GM18526 (cell line): ENCODE results near the gene LAPTM5.

Experiments used
- POLR2A ChIP-seq: IDR thresholded peaks from 3 replicates; pipeline ENCODE4 v1.6.1; 2011; ENCODE audit not compliant: insufficient read length; ENCODE audit errors: extremely low read depth

LAPTM5 gene

DNA sequence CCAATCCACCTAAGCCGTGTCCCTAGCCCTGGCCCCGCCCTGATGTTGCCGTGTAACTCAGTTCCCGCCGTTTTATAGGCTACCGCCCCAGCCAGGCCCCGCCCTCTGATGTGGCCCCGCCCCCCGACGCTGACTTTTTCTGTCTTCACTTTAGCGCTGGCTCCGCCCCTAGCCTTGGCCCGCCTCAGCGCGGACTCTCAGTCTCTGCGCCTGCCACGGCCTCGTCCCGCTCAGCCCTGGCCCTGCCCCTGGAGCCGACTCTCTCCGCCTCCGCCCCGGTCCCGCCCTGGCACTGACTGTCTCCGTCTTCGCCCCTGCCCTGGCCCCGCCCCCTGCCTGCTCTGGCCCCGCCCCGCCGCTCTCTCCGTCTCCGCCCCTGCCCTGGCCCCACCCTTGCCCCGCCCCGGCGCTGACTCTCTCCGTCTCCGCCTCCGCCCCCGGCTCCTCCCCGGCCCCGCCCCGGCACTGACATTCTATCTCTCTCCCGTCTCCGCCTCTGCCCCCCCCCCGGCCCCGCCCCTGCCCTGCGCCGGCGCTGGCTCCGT lies 39.4 kb downstream of the LAPTM5 start:
- no peak for TF ChIP-seq POLR2A

DNA sequence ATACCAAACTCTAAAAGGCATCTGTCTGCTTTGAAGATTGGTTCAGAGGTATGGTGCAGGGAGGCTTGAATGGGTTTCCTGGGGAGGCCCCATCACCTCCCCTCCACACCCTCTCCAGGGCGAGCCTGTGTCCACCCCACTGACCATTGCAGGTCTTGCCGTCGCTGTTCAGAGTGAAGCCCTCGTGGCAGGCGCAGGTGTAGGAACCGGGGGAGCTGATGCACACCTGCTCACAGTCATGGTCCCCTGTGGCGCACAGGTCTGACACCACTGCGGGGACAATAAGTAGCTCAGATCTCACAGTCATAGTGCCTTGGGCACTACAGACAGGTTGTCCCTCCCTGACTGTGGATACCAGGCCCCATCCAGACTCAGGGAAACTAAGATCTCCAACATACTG lies 40.9 kb downstream of the LAPTM5 start:
- no peak for TF ChIP-seq POLR2A

DNA sequence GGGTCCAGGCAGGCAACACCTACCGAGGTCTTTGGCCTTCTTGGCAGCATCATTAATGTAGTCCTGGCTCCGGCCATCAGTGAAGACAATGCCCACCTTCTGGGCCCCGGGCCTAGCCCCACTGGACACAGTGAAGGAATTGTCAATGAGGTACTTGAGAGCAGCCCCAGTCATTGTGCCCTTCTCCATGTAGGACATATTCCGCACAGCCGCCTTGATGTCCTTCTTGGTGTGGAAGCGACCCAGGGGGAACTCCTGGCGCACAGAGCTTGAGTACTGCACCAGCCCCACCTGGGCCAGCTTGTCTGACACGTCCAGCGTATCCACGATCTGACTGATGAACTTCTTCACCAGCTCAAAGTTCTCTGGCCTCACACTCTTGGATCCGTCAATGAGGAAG lies 41.7 kb downstream of the LAPTM5 start:
- no peak for TF ChIP-seq POLR2A

DNA sequence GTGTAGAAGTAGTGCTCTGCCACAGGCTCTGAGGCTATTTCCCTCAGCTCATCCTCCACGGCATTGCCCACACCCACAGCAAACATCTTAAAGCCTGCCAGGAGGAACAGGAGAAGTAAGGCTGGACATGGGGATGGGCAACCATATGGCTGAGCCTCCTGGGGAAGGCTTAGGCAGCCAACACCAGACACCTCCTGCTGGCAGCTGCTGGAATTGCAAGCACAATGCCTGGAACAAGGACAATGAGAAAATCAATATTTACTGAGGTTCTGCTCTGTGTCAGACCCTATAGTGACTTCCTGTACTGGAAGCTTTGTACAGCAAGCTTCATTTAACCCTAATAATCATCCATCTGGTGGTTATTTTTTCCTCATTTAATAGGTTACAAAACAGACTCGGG lies 42.4 kb downstream of the LAPTM5 start:
- no peak for TF ChIP-seq POLR2A

DNA sequence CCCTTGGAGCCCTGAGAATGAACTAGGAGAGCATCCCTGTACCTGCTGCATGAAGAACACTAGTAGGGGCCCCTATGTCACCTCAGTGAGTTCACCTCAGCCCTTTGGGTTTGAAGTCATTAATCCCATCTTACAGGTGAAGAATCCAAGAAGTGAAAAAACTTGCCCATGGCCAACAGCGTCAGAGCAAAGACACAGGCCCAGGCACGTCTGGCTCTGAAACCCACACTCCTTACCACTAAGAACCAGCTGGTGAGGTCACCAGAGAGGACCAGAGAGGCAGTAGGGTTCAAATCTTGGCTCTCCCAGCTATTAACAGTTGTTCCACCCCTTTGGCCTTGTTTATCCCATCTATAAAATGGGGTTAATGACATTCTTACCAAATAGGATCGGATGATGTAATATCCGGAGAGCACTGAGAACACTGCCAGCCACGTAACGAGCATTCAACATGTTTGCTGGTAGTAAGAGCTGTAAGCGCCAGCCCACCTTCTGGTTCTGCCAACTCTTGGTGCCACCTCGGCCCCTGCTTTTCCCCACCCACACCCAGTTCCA lies 43.0 kb downstream of the LAPTM5 start:
- no peak for TF ChIP-seq POLR2A

DNA sequence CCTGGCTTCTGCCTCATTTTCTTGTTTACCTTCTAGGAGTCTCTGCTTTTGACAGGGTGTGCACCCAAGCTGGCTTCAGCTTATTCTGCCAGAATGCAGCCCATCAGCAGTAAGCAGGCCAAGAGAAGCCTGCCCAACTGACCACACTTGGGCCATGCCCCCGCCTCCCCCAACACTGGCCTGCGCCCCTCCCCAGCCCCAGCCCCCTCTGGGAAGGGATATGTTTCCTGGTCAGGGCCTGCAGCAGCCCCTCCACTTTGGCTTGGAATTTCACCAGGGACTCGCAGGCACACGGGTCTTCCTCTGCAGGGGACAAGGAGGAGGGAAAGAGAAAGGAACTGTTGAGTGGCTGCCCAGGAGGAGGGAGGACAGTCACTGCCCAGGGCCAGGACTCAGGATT lies 43.5 kb downstream of the LAPTM5 start:
- no peak for TF ChIP-seq POLR2A

DNA sequence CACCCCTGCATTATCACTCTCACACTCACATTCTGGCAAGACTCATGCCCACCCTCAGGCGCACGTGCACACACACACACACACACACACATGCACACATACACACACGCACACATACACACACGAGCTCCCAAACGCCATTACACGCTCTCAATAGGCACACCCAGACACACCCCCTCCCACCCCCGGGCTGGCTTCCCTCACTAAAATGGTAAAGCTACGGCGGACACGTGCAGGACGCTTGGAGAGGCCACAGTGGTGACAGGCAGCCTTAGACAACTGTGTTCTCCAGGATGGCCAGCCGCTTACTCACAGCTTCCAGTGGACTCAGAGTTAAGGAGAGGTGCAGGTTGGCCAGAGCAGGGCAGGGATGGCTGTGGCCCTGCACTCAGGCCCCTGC lies 44.3 kb downstream of the LAPTM5 start:
- no peak for TF ChIP-seq POLR2A

DNA sequence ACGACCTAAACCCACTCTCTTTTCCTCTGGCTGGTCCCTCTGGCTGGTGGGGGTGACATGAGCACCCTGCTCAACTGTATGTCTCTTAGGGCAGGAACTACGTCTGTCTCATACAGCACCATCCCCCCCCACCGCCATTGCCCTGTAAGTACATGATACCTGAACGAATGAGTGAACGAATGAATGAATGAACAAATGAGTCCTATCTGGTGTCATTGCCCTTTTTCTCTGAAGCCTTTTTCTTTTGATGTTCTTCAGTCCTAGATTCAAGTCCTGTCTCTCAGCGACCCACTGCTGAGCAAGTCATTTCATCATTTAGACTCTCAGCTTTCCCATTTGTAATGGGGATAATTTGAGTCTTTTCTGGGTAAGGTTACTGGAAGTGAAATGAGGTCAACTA lies 45.0 kb downstream of the LAPTM5 start:
- no peak for TF ChIP-seq POLR2A

DNA sequence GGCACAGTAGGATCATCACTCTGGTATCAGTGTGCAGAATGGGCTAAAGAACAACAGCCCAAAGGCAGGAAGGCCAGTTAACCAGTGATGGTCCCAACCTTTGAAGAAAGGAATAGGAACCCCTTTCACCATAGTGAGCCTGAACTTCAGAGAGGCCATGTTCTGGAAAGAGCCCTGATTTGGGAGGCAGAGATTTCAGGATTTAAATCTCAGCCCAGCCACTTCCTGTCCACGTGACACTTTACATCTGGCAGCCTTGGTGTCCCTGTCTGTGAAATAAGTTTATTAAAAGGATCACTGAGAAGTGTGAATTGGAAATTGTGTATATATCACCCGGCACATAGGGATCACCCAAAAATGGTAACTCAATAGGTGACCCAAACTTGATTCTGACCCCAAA lies 47.2 kb downstream of the LAPTM5 start:
- no peak for TF ChIP-seq POLR2A

DNA sequence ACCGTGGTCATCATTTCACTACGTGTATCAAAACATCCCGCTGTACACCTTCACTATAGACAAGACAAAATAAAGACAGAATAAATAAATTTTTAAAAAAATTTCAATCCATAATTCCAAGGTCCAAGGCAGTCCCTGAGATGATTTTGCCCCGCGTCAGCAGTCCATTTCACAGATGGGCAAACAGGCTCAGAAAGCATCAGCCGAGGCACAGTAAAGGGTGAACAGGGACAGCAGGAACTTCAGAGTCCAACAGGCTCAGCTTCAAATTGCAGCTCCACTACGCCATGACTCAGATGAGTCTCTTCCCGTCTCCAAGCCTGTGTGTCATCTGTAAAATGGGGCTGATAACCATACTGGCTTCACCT lies 49.2 kb downstream of the LAPTM5 start:
- no peak for TF ChIP-seq POLR2A

DNA sequence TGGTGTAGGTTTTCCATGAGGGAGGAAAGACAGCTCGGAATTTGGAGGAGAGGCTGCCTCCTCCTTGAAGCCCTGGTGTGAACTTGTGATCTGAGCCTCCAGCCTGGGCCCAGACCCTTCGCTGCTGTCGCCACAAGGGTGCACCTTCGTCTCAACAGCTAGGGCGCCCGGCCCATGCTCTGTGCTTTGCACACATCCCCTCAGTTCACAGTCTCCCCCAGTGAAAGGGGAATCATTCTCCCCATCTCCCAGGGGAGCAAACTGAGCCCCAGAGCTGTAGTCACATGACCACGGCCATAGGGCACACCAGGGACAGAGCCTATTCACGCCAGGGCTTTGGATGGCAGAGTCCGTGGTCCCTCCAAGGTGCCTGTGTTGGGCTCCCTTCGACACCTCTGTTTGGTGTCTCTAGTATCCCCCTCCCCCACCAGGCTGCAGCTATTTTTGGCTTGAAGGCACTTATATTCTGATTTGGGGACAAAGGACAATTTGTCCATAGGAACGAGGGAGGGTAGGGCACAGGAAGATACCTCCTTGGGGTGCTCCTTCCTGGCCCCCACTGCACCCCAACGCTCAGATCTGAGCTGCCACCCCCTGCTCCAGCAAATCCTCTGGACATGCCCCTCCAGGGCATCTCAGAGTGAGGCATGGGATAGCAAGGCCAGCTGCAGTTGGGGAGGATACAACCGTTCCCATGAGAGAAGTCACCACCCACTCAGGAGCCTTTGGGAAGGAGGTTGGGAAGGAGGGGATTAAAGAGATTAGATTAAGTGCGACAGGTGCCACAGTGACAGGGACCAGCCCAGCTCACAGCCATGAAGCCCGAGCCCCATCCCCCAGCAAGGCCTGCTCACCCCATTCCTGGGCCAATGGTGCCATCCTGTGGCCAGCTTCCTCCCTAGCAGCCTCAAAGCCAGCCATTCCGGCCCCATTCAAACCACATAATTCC lies 49.9 kb downstream of the LAPTM5 start:
- no peak for TF ChIP-seq POLR2A

DNA sequence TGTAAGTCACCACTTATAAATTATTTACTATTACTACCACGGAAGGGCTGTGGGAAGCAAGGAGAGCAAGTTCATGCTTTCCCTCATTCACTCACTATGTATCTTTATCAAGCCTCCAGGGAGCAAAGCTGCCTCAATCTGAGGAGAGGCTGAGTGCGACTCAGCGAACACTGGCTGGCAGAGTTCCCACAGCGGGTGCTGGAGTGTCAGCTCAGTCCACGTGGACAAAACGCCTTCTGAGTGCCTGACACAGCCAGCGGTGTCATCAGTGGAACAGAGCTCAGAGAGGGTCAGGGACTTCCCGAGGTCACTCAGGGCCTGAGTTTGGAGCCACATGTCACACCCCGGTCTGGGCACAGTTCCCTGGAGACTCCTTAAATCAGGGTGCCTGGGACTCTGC lies 51.0 kb downstream of the LAPTM5 start:
- TF ChIP-seq POLR2A = no peak

DNA sequence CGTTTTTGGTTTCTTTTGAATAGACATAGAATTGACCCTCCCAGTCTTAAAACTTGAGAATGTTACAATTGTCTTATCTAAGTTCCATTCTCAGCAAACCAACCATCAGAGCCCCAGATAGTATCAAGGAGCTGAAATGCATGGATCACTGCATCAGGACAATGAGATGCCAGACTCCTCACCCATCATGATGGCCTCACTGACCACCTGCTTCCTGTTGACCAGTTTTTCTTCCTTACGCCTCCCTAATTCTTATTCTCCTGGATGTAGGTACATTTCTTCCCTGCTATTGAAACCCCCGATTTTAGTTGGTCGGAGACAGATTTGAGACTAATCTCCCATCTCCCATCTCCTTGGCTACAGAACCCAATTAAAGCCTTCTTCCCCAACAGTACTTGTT lies 51.9 kb downstream of the LAPTM5 start:
- TF ChIP-seq POLR2A = no peak

DNA sequence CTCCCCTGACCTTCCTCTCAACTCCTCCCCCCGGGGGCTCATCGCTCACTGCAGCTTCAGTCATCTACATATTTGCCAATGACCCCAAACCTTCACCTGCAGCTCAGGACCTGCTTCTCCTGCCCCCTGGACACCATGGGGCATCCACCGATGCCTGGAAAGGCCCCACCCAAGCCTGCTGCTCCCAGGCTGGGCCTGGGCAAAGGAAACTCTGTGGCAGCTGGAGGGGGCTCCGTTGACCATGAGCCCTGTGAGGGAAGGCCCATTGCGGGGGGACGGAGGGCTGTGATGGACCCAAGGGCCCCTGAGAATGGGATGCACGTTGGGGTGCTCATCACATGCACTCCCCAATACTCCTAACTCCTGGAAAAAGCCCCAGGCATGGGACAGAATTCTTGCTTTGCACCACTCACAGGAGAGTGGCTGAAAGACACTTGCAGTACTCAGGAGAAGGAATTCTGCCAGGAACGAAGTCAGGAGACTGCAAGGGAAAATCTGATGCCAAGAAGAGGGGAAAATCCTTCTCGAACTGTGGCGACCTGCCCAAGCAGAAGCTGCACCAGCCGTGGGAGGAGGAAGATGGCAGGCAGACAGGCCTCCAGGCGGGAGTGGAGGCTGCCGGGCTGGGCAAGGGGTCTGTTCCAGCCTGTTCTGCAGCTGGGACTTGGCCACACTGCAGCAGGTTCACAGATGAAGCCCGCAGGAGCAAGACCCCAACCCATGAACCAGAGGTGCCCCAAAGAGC lies 52.6 kb downstream of the LAPTM5 start:
- TF ChIP-seq POLR2A = no peak

DNA sequence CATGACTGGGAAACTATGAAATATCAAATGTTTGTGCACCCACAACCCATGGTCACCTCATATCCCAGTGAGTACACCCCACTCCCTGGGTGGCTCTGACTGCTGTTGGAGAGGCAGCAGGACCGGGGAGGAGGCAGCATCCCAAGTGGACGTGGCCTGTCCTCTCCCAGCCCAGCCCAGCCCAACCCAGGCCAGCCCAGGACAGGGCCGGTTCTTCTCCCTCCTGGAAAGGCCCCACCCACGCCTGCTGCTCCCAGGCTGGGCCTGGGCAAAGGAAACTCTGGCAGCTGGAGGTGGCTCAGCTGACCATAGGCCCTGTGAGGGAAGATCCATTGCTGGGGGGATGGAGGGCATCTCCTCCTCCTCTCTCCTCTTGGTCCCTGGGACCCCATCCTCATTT lies 53.3 kb downstream of the LAPTM5 start:
- no peak for TF ChIP-seq POLR2A

DNA sequence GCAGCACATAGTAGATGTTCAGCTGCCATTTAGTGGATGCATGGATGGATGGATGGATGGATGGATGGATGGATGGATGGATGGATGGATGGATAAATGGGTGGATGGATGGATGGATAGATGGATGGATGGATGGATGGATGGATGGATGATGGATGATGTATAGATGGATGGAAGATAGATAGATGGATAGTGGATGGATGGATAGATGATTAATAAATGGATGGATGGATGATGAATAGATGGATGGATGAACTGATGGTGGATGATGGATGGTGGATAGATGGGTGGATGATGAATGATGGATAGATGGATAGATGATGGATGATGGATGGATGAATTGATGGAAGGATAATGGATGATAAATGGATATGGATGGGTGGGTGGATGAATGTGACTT lies 54.8 kb downstream of the LAPTM5 start:
- TF ChIP-seq POLR2A = no peak

DNA sequence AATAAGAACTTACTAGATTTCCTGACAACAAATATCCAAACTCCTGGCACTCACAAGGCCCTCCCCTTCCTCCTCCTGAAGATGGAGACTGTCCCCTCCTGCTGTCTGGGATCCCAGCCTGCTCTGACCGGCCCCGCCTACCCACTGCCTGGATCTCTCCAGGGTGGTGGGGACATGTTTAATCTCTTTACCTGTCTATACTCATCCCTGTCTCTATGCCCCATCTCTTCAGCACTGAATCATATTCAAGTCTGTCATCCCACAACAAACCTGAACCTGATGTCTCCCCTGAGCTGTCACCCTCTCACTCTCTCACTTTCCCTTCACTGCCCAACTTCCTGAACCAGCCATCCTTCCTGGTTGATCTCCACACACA lies 56.3 kb downstream of the LAPTM5 start:
- TF ChIP-seq POLR2A = no peak
